ENCODE results near the gene MATK. TPM values are rescaled to one million over a fixed set of nuclear protein-coding genes. Genes with fewer than 3 reads are reported as not detected.

Gene MATK, protein sequence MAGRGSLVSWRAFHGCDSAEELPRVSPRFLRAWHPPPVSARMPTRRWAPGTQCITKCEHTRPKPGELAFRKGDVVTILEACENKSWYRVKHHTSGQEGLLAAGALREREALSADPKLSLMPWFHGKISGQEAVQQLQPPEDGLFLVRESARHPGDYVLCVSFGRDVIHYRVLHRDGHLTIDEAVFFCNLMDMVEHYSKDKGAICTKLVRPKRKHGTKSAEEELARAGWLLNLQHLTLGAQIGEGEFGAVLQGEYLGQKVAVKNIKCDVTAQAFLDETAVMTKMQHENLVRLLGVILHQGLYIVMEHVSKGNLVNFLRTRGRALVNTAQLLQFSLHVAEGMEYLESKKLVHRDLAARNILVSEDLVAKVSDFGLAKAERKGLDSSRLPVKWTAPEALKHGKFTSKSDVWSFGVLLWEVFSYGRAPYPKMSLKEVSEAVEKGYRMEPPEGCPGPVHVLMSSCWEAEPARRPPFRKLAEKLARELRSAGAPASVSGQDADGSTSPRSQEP
- total RNA-seq, result 10 to 100 TPM; 29.4 to 31.8 TPM

DNA sequence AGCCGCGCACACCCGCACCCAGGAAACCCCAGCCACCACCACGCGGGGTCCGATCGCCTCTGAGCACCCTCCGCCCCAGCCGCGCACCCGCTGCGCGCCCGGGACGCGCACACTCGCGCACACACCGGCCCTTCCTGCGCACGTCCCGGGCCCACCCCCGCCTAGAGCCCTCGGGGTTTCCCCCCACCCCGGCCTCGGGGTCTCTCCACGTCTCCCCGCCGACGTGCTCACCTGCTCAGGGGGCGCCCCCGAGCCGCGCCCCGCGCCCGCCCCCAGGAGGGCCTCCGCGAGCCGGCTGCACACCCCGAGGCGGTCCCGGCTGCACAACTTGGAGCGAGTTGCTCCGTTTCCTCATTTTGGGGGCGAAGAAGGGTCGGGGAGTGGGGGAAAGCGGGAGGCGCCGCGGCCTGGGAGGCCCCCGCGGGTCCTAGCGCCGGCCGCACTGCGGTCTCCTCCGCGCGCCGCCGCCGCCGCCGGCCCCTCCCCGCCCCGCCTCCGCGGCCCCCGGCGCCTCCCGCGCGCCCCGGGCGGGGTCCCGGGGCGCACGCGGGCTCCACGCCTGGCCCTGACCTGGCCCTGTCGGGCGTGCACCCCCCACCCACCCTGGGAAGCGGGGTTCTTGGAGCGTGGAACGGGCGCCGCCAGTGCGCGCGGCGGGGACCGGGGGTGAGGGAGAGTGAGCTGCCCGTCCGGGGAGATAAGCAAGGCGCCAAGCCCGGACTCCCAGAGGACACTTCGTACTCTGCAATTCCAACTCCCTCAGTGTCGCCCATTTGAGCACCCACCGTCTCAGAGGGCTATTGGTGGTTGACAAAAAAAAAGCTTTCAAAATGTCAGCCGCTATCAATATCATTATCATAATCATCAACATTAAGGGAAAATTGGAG, at the start of gene MATK:
Gene MATK, minus strand, starts transcription at position 444 of the 887 bp plus-strand sequence. CDS start 1,246 bp downstream, outside the sequence.
- DNase-seq, result peak; percentile 66
- Mint-ChIP-seq H3K27ac (peak within 1 kb of the TSS; percentile 70), H3K4me1 (peaks cover 8% of the 10 kb centered on the region)

GRCh38 chr19:3835055-3835435, 48.9 kb upstream of the MATK start:
- no peak overlapping the region for H3K27ac Mint-ChIP-seq
- POLR2A ChIA-PET, result no interaction called here
- H3K27me3 Mint-ChIP-seq, result no peaks in the 10 kb centered on the region
- peaks cover 2% of the 10 kb centered on the region for H3K4me1 Mint-ChIP-seq
- H3K4me3 Mint-ChIP-seq, result no peak overlapping the region
- H3K9me3 Mint-ChIP-seq, result peaks cover 12% of the 10 kb centered on the region
- no peak for DNase-seq
- no peak for ATAC-seq (ENCODE audit: low read depth)
- no peaks in the 10 kb centered on the region for H3K36me3 Mint-ChIP-seq

More for the DNA sequence above, at the start of gene MATK:
- Mint-ChIP-seq H3K9me3 (peaks cover 11% of the 10 kb centered on the region), H3K4me3 (peak within 1 kb of the TSS; percentile 83), H3K27me3 (no peaks in the 10 kb centered on the region), H3K36me3 (peaks cover 24% of the 10 kb centered on the region)
- POLR2A ChIA-PET, result interaction anchor here (0.6 to 1.0 kb wide), 2 partner anchors 12 to 388 kb away, joined by 3 read pairs; no protein-coding TSS in a partner anchor
- peak; percentile 43 for ATAC-seq (ENCODE audit: low read depth)

DNA sequence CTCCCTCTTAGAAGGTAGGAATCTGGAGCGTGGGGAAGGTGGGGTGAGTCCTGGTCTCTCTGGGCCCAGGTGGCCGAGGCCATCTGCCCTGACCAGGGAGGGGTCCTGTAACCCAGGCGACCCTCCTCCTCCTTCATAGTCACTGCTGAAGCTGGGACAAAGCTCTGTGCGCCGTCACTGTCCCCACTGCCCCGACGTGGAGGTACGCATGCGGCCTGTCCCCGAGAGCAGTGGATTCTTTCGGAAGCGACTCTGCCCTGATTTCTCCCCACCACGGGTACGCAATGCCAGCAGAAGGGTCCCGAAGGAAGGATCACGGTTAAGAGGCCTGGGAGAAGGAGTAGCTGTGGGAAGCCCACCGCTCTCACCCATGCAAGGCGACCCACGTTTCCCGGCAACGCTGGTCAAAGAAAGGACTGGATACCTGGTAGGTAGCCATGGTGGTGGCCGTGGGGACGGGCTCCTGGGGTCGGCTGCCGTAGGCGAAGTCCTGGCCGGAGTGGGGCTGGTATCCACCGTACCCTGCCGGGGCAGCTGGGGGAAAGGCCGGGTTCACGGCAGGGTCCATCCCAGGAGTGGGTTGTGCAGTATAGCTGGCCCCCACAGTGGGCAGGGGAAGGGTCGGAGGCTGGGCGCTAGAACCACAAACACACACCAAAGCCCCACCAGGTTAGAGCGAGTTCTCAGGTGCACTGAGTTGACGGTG, 48.3 kb upstream of the MATK start:
- Mint-ChIP-seq H3K27ac (no peak overlapping the region), H3K36me3 (no peaks in the 10 kb centered on the region), H3K9me3 (peaks cover 12% of the 10 kb centered on the region), H3K4me3 (no peak overlapping the region), H3K4me1 (peaks cover 2% of the 10 kb centered on the region), H3K27me3 (no peaks in the 10 kb centered on the region)
- POLR2A ChIA-PET, result no interaction called here
- DNase-seq (no peak), ATAC-seq (ENCODE audit: low read depth) (no peak)

GRCh38 chr19:3833578-3834348, 47.6 kb upstream of the MATK start:
- Mint-ChIP-seq H3K9me3 (peaks cover 12% of the 10 kb centered on the region), H3K27me3 (no peaks in the 10 kb centered on the region), H3K27ac (no peak overlapping the region), H3K4me3 (no peak overlapping the region), H3K4me1 (peaks cover 2% of the 10 kb centered on the region), H3K36me3 (no peaks in the 10 kb centered on the region)
- ATAC-seq (ENCODE audit: low read depth) (no peak), DNase-seq (no peak)
- POLR2A ChIA-PET, result no interaction called here

- H3K27me3 Mint-ChIP-seq, result no peaks in the 10 kb centered on the region
- H3K36me3 Mint-ChIP-seq, result no peaks in the 10 kb centered on the region
- no peak for DNase-seq
- no peak overlapping the region for H3K27ac Mint-ChIP-seq
- POLR2A ChIA-PET, result no interaction called here
- H3K9me3 Mint-ChIP-seq, result no peaks in the 10 kb centered on the region
- ATAC-seq (ENCODE audit: low read depth), result no peak
- H3K4me3 Mint-ChIP-seq, result no peak overlapping the region
- peaks cover under 1% of the 10 kb centered on the region for H3K4me1 Mint-ChIP-seq
These were observed 45.8 kb upstream of the MATK start for GRCh38 chr19:3832001-3832400.

- POLR2A ChIA-PET, result no interaction called here
- H3K36me3 Mint-ChIP-seq, result no peaks in the 10 kb centered on the region
These were observed 45.4 kb upstream of the MATK start for GRCh38 chr19:3831601-3832000.

DNA sequence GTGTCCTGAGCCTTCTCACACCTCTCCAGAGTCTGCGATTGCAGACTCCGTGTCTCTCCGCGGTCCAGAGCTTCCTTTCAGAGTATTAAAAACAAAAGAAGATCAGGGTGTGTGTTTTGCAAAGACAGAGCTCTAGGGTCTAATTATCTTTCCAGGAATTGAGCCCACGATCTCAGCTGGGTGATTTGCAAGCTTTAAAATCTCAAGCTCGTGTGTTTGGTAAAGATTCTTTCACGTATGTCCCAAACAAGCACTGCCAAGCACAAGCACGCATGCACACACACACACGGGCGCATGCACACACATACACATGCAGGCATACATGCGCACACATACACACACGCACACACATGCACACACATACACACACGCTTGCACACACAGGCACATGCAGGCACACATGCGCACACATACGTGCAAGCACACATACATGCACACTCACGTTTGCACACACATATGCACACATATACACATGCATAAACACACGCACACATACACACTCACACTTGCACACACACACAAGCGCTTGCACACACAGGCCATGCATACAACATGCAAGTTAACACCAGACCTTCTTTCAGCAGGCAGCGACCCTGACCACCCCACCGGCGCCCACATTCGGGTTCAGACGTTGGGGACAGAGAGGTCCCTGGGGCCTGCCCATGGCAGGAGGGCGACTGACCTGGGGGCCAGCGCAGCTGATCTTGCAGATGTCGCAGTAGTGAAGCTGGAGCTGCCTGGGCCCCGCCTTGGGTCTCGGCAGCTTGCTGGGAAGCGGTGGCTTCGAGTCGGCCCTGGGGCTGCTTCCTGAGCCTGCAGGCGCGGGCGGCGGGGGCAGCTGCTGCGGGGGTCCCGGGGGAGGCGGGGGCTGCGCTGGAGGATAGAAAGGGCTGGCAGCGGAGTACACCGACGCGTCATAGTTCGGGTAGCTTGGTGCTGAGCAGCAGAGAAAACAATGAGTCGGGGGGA, 44.7 kb upstream of the MATK start:
- Mint-ChIP-seq H3K27ac (no peak overlapping the region), H3K4me1 (no peaks in the 10 kb centered on the region), H3K27me3 (no peaks in the 10 kb centered on the region), H3K4me3 (no peak overlapping the region), H3K36me3 (no peaks in the 10 kb centered on the region), H3K9me3 (no peaks in the 10 kb centered on the region)
- POLR2A ChIA-PET, result interaction anchor here (0.6 kb wide), 1 partner anchor 226 kb away, joined by 4 read pairs; no protein-coding TSS in a partner anchor
- DNase-seq (no peak), ATAC-seq (ENCODE audit: low read depth) (no peak)

More at GRCh38 chr19:3831601-3832000, 45.4 kb upstream of the MATK start:
- no peaks in the 10 kb centered on the region for H3K4me1 Mint-ChIP-seq
- H3K27me3 Mint-ChIP-seq, result no peaks in the 10 kb centered on the region
- no peak overlapping the region for H3K4me3 Mint-ChIP-seq
- ATAC-seq (ENCODE audit: low read depth) (no peak), DNase-seq (no peak)
- no peaks in the 10 kb centered on the region for H3K9me3 Mint-ChIP-seq
- H3K27ac Mint-ChIP-seq, result no peak overlapping the region

DNA sequence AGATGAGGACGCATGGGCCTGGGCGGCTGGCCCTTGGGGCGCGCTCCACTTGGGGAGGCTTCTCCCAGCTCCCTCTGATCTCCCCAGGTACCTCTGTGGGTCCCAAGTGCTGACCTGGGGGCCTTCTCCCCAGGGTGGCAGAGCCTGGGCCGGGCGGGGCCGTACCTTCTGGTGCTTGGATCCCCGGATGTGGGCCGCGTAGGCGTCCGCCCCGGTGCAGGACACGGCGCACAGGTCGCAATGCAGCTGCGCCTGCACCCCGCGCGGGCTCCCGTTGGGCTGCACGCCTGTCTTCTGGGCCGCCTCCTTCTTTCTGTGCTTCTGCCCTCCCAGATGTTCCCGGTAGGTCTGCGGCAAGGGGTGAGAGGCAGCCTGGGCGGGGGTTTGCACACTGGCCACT, 41.1 kb upstream of the MATK start:
- Mint-ChIP-seq H3K36me3 (no peaks in the 10 kb centered on the region), H3K27me3 (no peaks in the 10 kb centered on the region), H3K4me3 (no peak overlapping the region), H3K27ac (no peak overlapping the region), H3K9me3 (no peaks in the 10 kb centered on the region), H3K4me1 (no peaks in the 10 kb centered on the region)
- DNase-seq (no peak), ATAC-seq (ENCODE audit: low read depth) (no peak)
- POLR2A ChIA-PET, result no interaction called here

DNA sequence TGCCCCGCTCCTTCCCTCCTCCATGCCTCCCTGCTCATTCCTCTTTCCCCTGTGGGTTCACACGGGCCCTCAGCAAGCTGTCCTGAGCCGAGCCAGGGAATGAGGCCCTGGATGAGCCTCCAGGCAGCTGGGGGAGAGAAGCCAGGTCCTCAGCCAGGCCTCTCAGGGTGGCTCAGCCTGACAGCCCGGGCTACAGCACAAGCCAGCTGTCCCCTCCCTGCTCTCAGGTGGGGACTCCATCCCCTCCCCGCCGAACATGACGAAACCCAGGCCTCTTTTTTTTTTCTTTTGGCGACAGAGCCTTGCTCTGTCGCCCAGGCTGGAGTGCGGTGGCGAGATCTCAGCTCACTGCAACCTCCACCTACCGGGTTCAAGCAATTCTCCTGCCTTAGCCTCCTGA, 40.0 kb upstream of the MATK start:
- POLR2A ChIA-PET, result no interaction called here
- Mint-ChIP-seq H3K36me3 (no peaks in the 10 kb centered on the region), H3K4me3 (no peak overlapping the region), H3K27me3 (no peaks in the 10 kb centered on the region), H3K27ac (no peak overlapping the region), H3K9me3 (no peaks in the 10 kb centered on the region), H3K4me1 (peaks cover 3% of the 10 kb centered on the region)
- no peak for ATAC-seq (ENCODE audit: low read depth)
- DNase-seq, result no peak

DNA sequence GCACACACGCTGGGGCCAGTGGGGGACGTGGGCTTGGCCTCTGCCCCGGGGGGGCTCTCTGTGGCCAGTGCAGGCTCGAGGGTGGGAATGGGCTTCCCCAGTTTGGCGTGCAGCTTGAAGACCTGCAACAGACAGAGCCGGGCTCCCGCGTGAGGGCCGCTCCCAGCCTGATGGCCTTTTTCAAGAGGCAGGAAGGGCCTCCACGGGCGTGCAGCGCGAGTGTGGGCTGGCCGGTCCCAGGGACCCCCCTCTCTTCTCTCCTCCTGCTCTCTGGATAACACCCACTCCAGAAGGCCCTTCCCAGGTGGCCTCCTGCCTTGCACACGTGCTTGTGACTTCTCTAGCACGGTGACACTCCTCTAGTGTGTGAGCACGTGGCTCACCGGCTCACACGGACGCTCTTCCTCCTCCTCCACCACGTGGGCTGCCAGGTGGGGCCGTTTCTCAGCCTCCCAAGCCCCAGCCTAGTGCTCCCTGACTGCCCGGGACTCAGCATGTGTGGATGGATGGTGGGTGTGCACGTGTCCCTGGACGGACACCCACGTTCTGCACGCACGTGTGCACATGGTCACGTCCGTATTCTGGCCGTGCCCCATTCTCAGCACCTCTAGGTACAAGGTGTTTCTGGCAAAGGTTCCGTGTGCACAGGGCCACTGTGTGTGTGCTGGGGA, 39.2 kb upstream of the MATK start:
- peak overlapping the region; percentile 42 for H3K27ac Mint-ChIP-seq
- no peak overlapping the region for H3K4me3 Mint-ChIP-seq
- peaks cover 5% of the 10 kb centered on the region for H3K4me1 Mint-ChIP-seq
- no peak for ATAC-seq (ENCODE audit: low read depth)
- POLR2A ChIA-PET, result no interaction called here
- DNase-seq, result no peak
- H3K9me3 Mint-ChIP-seq, result no peaks in the 10 kb centered on the region
- no peaks in the 10 kb centered on the region for H3K27me3 Mint-ChIP-seq
- no peaks in the 10 kb centered on the region for H3K36me3 Mint-ChIP-seq

DNA sequence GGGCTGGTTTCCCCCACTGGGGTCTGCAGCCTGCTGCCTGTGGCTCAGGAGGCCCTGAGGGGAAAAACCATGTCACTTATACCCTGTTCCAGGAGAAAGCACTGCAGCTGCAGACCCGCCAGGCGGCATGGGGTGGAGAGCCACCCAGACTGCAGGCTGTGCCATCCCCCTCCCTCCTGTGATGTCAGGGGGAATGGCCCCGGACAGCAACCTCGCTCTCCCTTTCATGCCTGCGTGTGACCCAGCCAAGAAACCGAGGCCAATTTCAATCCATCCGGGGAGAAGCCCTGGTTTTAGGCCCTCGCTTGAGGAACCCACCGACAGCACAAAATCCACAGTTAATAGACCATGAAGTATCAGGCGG, 37.2 kb upstream of the MATK start:
- POLR2A ChIA-PET, result interaction anchor here (5.9 kb wide), 1 partner anchor 62 kb away, joined by 54 read pairs; the partner anchor contains the start of genes APBA3 and MRPL54
- no peaks in the 10 kb centered on the region for H3K36me3 Mint-ChIP-seq
- H3K4me1 Mint-ChIP-seq, result peaks cover 5% of the 10 kb centered on the region
- no peak for ATAC-seq (ENCODE audit: low read depth)
- H3K9me3 Mint-ChIP-seq, result no peaks in the 10 kb centered on the region
- DNase-seq, result no peak
- H3K27ac Mint-ChIP-seq, result no peak overlapping the region
- H3K27me3 Mint-ChIP-seq, result no peaks in the 10 kb centered on the region
- no peak overlapping the region for H3K4me3 Mint-ChIP-seq
